NCI-H1105 treated with DMSO at 0.1 percent for 48 hours (cell line): ENCODE results near the gene OR2T11.
"Not testable (repeated sequence)": the region's sequence is repeated elsewhere in the genome, so short reads cannot be mapped to it uniquely, and the experiment has no call there.

Source experiments
- DNase-seq: peaks from one replicate; lab custom pipeline; 2025; lab: John Stamatoyannopoulos, UW

OR2T11 gene

DNA sequence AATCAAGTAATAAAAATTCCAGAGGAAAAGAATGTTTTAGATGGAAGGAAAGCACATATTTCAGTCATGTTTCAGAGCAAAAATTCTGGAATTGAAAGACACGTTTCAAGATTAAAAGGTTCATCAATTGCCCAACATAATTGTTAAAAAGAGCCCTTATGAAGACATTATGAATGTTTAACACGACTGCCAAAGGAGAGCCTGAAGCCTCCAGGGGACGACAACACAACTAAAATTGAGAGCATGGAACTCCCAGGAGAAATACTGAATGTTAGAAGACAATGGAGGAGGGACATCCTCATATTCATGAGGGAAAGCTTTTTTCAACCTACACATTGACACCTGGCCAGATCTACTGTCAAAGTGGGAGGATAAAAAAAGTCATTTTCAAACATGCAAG lies 16.0 kb downstream of the OR2T11 start:
- DNase-seq: peak; percentile 34

- DNase-seq: no peak
Measured at GRCh38 chr1:248618119-248618518, 16.8 kb downstream of the OR2T11 start.

DNA sequence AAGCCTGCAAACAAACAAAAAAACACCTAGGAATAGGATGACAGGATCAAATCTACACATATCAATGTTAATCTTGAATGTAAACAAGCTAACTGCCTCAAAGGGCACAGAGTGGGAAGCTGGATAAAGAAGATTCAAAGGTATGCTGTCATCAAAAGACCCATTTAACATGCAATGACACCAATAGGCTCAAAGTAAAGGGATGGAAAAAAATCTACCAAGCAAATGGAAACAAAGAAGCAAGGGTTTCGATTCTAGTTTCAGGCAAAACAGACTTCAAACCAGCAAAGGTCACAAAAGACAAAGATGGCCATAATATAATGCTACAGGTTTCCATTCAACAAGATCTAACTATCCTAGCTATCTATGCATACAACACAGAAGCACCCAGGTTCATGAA lies 21.1 kb downstream of the OR2T11 start:
- DNase-seq: no peak

GRCh38 chr1:248611883-248612414 lies 22.9 kb downstream of the OR2T11 start:
- DNase-seq: no peak

GRCh38 chr1:248610301-248610700 lies 24.6 kb downstream of the OR2T11 start:
- DNase-seq: no peak

- DNase-seq: no peak
Measured at GRCh38 chr1:248599396-248599795, 35.5 kb downstream of the OR2T11 start.

DNA sequence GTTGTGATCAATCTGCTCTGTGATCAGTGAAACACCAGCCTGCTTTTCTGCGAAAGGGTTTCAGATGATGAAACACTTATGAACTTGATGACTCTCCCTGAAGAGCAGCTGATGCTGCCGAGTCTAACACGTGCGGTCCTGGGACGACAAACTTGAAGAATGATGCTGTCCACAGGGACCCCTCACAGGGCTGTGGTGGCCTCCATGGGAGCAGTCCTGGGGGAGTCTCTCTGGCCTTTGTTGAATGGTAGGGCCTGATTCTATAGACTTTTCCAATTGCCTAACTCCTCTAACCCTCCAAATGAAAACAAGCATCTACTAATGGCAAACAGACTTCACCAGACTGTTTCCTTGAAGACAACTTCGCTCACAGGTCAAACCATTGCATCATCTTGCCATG lies 37.3 kb downstream of the OR2T11 start, which contains the start of gene OR2T10:
Gene OR2T10 (minus strand): TSS at position 112 of the 400 bp plus-strand sequence. CDS start 3,932 bp downstream, outside the sequence.
- no peak for DNase-seq

- no peak for DNase-seq
Measured at GRCh38 chr1:248596615-248597014, 38.3 kb downstream of the OR2T11 start.

DNA sequence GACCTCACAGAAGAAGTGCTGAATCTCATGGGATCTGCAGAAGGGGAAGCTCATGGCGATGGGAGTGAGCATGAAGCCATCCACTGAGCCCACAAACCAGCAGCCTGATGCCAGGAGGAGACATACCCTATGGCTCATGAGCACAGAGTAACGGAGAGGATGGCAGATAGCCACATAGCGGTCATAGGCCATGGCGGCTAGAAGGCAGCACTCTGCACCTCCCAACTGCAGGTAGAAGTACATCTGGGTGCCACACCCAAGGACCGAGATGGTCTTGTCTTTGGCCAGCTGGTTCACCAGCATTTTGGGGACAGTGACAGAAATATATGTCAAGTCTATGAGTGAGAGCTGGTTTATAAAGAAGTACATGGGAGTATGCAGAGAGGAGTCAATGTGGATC lies 41.7 kb downstream of the OR2T11 start:
- no peak for DNase-seq

GRCh38 chr1:248592655-248593054 lies 42.2 kb downstream of the OR2T11 start:
- no peak for DNase-seq

DNA sequence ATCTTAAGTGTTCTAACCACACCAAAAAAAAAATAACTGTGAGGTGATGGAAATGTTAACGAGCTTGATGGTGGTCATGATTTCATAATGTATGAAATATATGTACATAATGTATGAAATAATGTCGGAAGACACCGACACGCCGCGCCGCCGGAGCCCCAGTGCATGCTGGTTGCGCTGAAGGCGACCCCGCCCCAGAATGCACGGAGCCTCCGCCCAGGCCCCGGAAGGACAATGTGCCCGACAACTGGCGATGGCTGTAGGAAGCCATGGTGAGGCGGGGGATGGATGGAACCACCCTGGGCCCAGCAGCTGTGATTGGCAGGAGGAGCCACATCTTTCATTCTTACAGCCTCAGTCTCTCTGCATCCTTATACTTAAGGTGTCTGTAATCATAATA lies 44.8 kb downstream of the OR2T11 start:
- no peak for DNase-seq

- DNase-seq: no peak
Measured at GRCh38 chr1:248589334-248589733, 45.6 kb downstream of the OR2T11 start.

GRCh38 chr1:248585266-248585665 lies 49.6 kb downstream of the OR2T11 start:
- no peak for DNase-seq

- no peak for DNase-seq
Measured at GRCh38 chr1:248576260-248576980, 58.5 kb downstream of the OR2T11 start.

GRCh38 chr1:248574657-248575056 lies 60.2 kb downstream of the OR2T11 start, which contains the start of gene OR2T34:
OR2T34 (minus strand) TSS chr1:248574757; CDS start chr1:248574757, 0 bp downstream.
- not testable (repeated sequence) for DNase-seq

DNA sequence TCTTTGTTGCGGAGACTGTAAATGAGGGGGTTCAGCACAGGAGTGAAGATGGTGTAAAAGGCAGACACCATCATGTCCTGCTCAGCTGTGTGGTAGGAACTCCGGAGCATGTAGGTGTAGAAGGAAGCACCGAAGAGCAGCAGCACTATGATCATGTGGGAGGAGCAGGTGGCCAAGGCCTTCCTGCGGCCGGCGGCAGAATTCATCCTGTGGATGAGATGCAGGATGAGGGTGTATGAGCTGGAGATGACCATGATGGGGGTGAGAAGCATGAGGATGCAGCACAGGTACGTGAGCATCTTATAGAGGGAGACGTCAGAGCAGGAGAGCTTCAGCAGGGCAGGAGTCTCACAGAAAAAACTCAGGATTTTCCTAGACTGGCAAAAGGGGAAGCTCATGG lies 61.0 kb downstream of the OR2T11 start:
- DNase-seq: not testable (repeated sequence)
